ENCODE data around the gene MTHFD1L. TPM values are rescaled to one million over a fixed set of nuclear protein-coding genes. Genes with fewer than 3 reads are reported as not detected.
A peak's percentile ranks its signal among the peaks of the same experiment; 100 is the strongest.

The MTHFD1L gene
- total RNA-seq, 1 donor, result 68.7 TPM

- TF ChIP-seq CTCF (IDR thresholded peaks at IDR 0.05; ENCODE audit: insufficient read depth, low read length), result no peak
- H3K4me3 ChIP-seq (ENCODE audit: low read depth, low read length), result no peak overlapping the region
- DNase-seq (ENCODE audit: low read depth), result no peak
Observed at GRCh38 chr6:150878347-150879213, 13.1 kb downstream of the MTHFD1L start.

- no peak for DNase-seq (ENCODE audit: low read depth)
- no peak overlapping the region for H3K4me3 ChIP-seq (ENCODE audit: low read depth, low read length)
- TF ChIP-seq CTCF (IDR thresholded peaks at IDR 0.05; ENCODE audit: insufficient read depth, low read length), result no peak
Observed at GRCh38 chr6:150880336-150880735, 14.8 kb downstream of the MTHFD1L start.

- TF ChIP-seq CTCF (IDR thresholded peaks at IDR 0.05; ENCODE audit: insufficient read depth, low read length), result no peak
- DNase-seq (ENCODE audit: low read depth), result peak; percentile 100
- no peak overlapping the region for H3K4me3 ChIP-seq (ENCODE audit: low read depth, low read length)
Observed at GRCh38 chr6:150881911-150882481, 16.5 kb downstream of the MTHFD1L start.

- TF ChIP-seq CTCF (IDR thresholded peaks at IDR 0.05; ENCODE audit: insufficient read depth, low read length), result no peak
- DNase-seq (ENCODE audit: low read depth), result peak; percentile 44
- no peak overlapping the region for H3K4me3 ChIP-seq (ENCODE audit: low read depth, low read length)
Observed at GRCh38 chr6:150883521-150883920, 18.0 kb downstream of the MTHFD1L start.

GRCh38 chr6:150886155-150886554 lies 20.7 kb downstream of the MTHFD1L start:
- H3K4me3 ChIP-seq (ENCODE audit: low read depth, low read length), result no peak overlapping the region
- TF ChIP-seq CTCF (IDR thresholded peaks at IDR 0.05; ENCODE audit: insufficient read depth, low read length), result no peak
- DNase-seq (ENCODE audit: low read depth), result no peak

- no peak for TF ChIP-seq CTCF (IDR thresholded peaks at IDR 0.05; ENCODE audit: insufficient read depth, low read length)
- DNase-seq (ENCODE audit: low read depth), result no peak
- no peak overlapping the region for H3K4me3 ChIP-seq (ENCODE audit: low read depth, low read length)
Observed at GRCh38 chr6:150887978-150888563, 22.6 kb downstream of the MTHFD1L start.

Measured in fibroblast of the aortic adventitia (primary cell).